UCSD-AML1 (cell line): ENCODE measurements around the gene LRRC73.
"Not testable (repeated sequence)": the region's sequence is repeated elsewhere in the genome, so short reads cannot be mapped to it uniquely, and the experiment has no call there.

Experiments used
- DNase-seq: peaks from one replicate; lab custom pipeline; 2025; ENCODE audit not compliant: unreplicated experiment; lab: John Stamatoyannopoulos, UW

Gene LRRC73

DNA sequence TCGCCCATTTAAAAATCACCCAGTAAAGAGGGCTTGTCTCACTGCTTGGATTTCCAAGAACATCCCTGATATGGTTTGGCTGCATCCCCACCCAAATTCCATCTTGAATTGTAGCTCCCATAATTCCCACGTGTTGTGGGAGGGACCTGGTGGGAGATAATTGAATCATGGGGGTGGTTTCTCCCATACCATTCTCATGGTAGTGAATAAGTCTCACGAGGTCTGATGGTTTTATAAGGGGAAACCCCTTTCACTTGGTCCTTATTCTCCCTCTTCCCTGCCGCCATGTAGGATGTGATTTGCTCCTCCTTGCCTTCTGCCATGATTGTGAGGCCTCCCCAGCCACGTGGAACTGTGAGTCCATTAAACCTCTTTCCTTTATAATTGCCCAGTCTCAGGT is 42.9 kb downstream of the LRRC73 start:
- DNase-seq, result not testable (repeated sequence)

- DNase-seq, result no peak
Observed at GRCh38 chr6:43465948-43466347, 44.2 kb downstream of the LRRC73 start.

DNA sequence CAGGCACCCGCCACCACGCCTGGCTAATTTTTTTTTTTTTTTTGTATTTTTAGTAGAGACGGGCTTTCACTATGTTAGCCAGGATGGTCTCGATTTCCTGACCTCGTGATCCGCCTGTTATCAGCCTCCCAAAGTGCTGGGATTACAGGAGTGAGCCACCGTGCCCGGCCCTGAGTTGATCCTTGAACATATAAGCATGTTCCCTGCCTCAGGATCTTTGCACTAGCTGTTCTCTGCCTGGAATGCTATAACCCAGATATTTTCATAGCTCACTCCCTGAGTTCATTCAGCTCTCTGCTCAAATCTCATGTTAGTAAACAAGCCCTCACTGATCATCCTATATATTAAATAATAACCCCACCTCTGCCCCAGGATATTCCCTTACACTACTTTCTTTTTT is 45.8 kb downstream of the LRRC73 start:
- DNase-seq, result no peak

GRCh38 chr6:43461936-43462335 is 48.2 kb downstream of the LRRC73 start:
- DNase-seq, result no peak

- no peak for DNase-seq
Observed at GRCh38 chr6:43460032-43460431, 50.1 kb downstream of the LRRC73 start.

- no peak for DNase-seq
Observed at GRCh38 chr6:43459535-43459934, 50.6 kb downstream of the LRRC73 start.

GRCh38 chr6:43458154-43458553 is 52.0 kb downstream of the LRRC73 start:
- not testable (repeated sequence) for DNase-seq

GRCh38 chr6:43457643-43458042 is 52.5 kb downstream of the LRRC73 start:
- no peak for DNase-seq
